GM13976 (cell line): ENCODE data around the gene ARSA.

Experiments
- DNase-seq: peaks from one replicate; pipeline ENCODE4 v3.0.0; 2012; ENCODE audit warnings: low spot score
- CTCF ChIP-seq: IDR thresholded peaks from 2 replicates; pipeline ENCODE4 v1.5.1; 2012; ENCODE audit warnings: borderline replicate concordance, mild to moderate bottlenecking; ENCODE audit not compliant: insufficient read depth; ENCODE audit errors: extremely low read depth, missing control alignments, control extremely low read depth
- in situ Hi-C: fragments of 300-500 bp; cut with MboI; formaldehyde crosslinking; loops from one replicate; pipeline ENCODE4 v1.12.0; 2022; ENCODE audit warnings: low sequenced_read_pairs, mixed read lengths, inconsistent platforms; ENCODE audit not compliant: unreplicated experiment

The ARSA gene

GRCh38 chr22:50581950-50582492, 45.9 kb downstream of the ARSA start:
- no peak for TF ChIP-seq CTCF
- in situ Hi-C loops: no loop called here
- DNase-seq: peak; percentile 58

GRCh38 chr22:50581031-50581949, 46.7 kb downstream of the ARSA start:
- TF ChIP-seq CTCF: no peak
- DNase-seq: no peak
- in situ Hi-C loops: no loop called here

GRCh38 chr22:50579752-50580151, 48.2 kb downstream of the ARSA start:
- in situ Hi-C loops: no loop called here

GRCh38 chr22:50578776-50579310, 49.1 kb downstream of the ARSA start:
- DNase-seq: no peak
- no peak for TF ChIP-seq CTCF
- in situ Hi-C loops: no loop called here

More at GRCh38 chr22:50579752-50580151, 48.2 kb downstream of the ARSA start:
- no peak for TF ChIP-seq CTCF
- no peak for DNase-seq

- TF ChIP-seq CTCF: no peak
- DNase-seq: no peak
- in situ Hi-C loops: no loop called here
Measured at GRCh38 chr22:50577987-50578775, 49.8 kb downstream of the ARSA start, which contains the start of gene CPT1B. TSS of gene CPT1B (minus strand) at chr22:50578427. CDS start at chr22:50577915, 512 bp downstream.

GRCh38 chr22:50577697-50577986, 50.3 kb downstream of the ARSA start:
- in situ Hi-C loops: no loop called here
- DNase-seq: no peak
- TF ChIP-seq CTCF: no peak
